Breast epithelium (tissue), 4 donors: Measurements from ENCODE around the gene E4F1. TPM values are rescaled to one million over a fixed set of nuclear protein-coding genes. Genes with fewer than 3 reads are reported as not detected.

ENCODE experiments used
- DNase-seq, 2 donors: peaks; one replicate each; pipeline ENCODE4 v3.0.0-alpha.2; 2019; ENCODE audit warnings: low spot score in 2 of 2
- H3K27ac ChIP-seq, 2 donors: fragments of 200-600 bp; sonication (generic) in 1 of 2; one replicate each; pipeline ENCODE4 v1.5.1; 2016 to 2019; ENCODE audit warnings: mild to moderate bottlenecking in 1 of 2
- H3K27me3 ChIP-seq, 2 donors: fragments of 200-600 bp; sonication (generic) in 1 of 2; one replicate each; pipeline versions ENCODE4 v1.5.1 to v1.6.0; 2017 to 2019; ENCODE audit warnings: control low read depth in 1 of 2, mild to moderate bottlenecking in 1 of 2
- H3K36me3 ChIP-seq: fragments of 200-600 bp; one replicate; pipeline ENCODE4 v1.5.1; 2019
- H3K4me1 ChIP-seq, 2 donors: fragments of 200-600 bp; sonication (generic); one replicate each; pipeline ENCODE4 v1.5.1; 2016 to 2019; ENCODE audit warnings: control low read depth in 1 of 2
- H3K4me3 ChIP-seq, 3 donors: fragments of 200-600 bp; sonication (generic); 1 replicate in 2 of 3; 2 replicates in 1 of 3; pipeline ENCODE4 v1.5.1; 2016 to 2019; ENCODE audit warnings: mild to moderate bottlenecking in 3 of 3, moderate library complexity in 2 of 3
- H3K9me3 ChIP-seq, 2 donors: fragments of 200-600 bp; sonication (generic) in 1 of 2; one replicate each; pipeline ENCODE4 v1.5.1; 2016 to 2019; ENCODE audit warnings: control low read depth in 1 of 2
- CTCF ChIP-seq, 3 donors: fragments of 450-650 bp; IDR thresholded peaks; one replicate each; pipeline ENCODE4 v1.5.1; 2016 to 2017; ENCODE audit warnings: antibody characterized with exemption in 3 of 3, mild to moderate bottlenecking in 3 of 3, moderate library complexity in 3 of 3
- POLR2A ChIP-seq: fragments of 450-650 bp; IDR thresholded peaks from one replicate; pipeline ENCODE4 v1.6.1; 2016; ENCODE audit warnings: antibody characterized with exemption, mild to moderate bottlenecking, moderate library complexity
- POLR2AphosphoS5 ChIP-seq, 3 donors: sonication (generic); formaldehyde crosslinking; IDR thresholded peaks; one replicate each; pipeline ENCODE4 v1.6.1; 2017; ENCODE audit warnings: antibody characterized with exemption in 3 of 3
- intact Hi-C: fragments of 100-400 bp; cut with DNase I; formaldehyde crosslinking; loops from one replicate; pipeline ENCODE4 v1.15.1; 2023; ENCODE audit warnings: low total_unique reads
- total RNA-seq, 3 donors: library from RNA; depleted of rRNA; stranded (reverse); fragments of >200 nt; gene quantifications; one replicate each; pipeline ENCODE4 v1.1.0, GENCODE V29; 2016

The E4F1 gene
- total RNA-seq, 3 donors from 2014 or later = 19.0 to 40.2 (median 34.7) TPM

- H3K27ac ChIP-seq = no peak overlapping the region
- no peak overlapping the region for H3K4me3 ChIP-seq
- H3K4me1 ChIP-seq = peaks cover 4 to 12% of the 10 kb centered on the region in 2 donors
- DNase-seq = no peak
- H3K27me3 ChIP-seq = no peaks in the 10 kb centered on the region
- H3K9me3 ChIP-seq = no peaks in the 10 kb centered on the region
- intact Hi-C loops = no loop called here
- peaks cover 10% of the 10 kb centered on the region for H3K36me3 ChIP-seq
- TF ChIP-seq POLR2A (no peak), CTCF (IDR thresholded peaks at IDR 0.05) (no peak), POLR2AphosphoS5 (IDR thresholded peaks at IDR 0.05) (no peak)
Observed at GRCh38 chr16:2226918-2227317, 3.5 kb downstream of the E4F1 start.

- peaks cover 16% of the 10 kb centered on the region for H3K36me3 ChIP-seq
- no peak overlapping the region for H3K4me3 ChIP-seq
- H3K27ac ChIP-seq = no peak overlapping the region
- TF ChIP-seq CTCF (IDR thresholded peaks at IDR 0.05) = no peak
- no peak for TF ChIP-seq POLR2AphosphoS5 (IDR thresholded peaks at IDR 0.05)
- no peak for TF ChIP-seq POLR2A
- no peaks in the 10 kb centered on the region for H3K27me3 ChIP-seq
- no peaks in the 10 kb centered on the region for H3K9me3 ChIP-seq
- H3K4me1 ChIP-seq = peaks cover 4 to 12% of the 10 kb centered on the region in 2 donors
- DNase-seq = peak in 1 of 2 donors; percentile 67
- intact Hi-C loops = no loop called here
Observed at GRCh38 chr16:2228161-2228824, 4.9 kb downstream of the E4F1 start.

- TF ChIP-seq CTCF (IDR thresholded peaks at IDR 0.05) (no peak), POLR2A (no peak), POLR2AphosphoS5 (IDR thresholded peaks at IDR 0.05) (no peak)
- Histone ChIP-seq H3K36me3 (peaks cover 23% of the 10 kb centered on the region), H3K4me3 (no peak overlapping the region), H3K4me1 (peaks cover 4 to 11% of the 10 kb centered on the region in 2 donors), H3K9me3 (no peaks in the 10 kb centered on the region), H3K27me3 (no peaks in the 10 kb centered on the region), H3K27ac (no peak overlapping the region)
- intact Hi-C loops = no loop called here
- DNase-seq = no peak
Observed at GRCh38 chr16:2229091-2229490, 5.7 kb downstream of the E4F1 start.

- intact Hi-C loops = no loop called here
- TF ChIP-seq POLR2AphosphoS5 (IDR thresholded peaks at IDR 0.05) = no peak
- TF ChIP-seq POLR2A = no peak
- TF ChIP-seq CTCF (IDR thresholded peaks at IDR 0.05) = no peak
- Histone ChIP-seq H3K4me1 (peaks cover 4 to 5% of the 10 kb centered on the region in 2 donors), H3K9me3 (no peaks in the 10 kb centered on the region), H3K27me3 (no peaks in the 10 kb centered on the region), H3K4me3 (no peak overlapping the region), H3K27ac (no peak overlapping the region), H3K36me3 (peaks cover 24% of the 10 kb centered on the region)
- no peak for DNase-seq
Observed at GRCh38 chr16:2229632-2230250, 6.3 kb downstream of the E4F1 start.

- Histone ChIP-seq H3K27ac (no peak overlapping the region), H3K36me3 (peaks cover 24% of the 10 kb centered on the region), H3K9me3 (no peaks in the 10 kb centered on the region), H3K27me3 (no peaks in the 10 kb centered on the region), H3K4me1 (peaks cover 4 to 5% of the 10 kb centered on the region in 2 donors), H3K4me3 (no peak overlapping the region)
- TF ChIP-seq CTCF (IDR thresholded peaks at IDR 0.05) (no peak), POLR2A (no peak), POLR2AphosphoS5 (IDR thresholded peaks at IDR 0.05) (no peak)
- no peak for DNase-seq
- intact Hi-C loops = no loop called here
Observed at GRCh38 chr16:2230376-2230775, 7.0 kb downstream of the E4F1 start.
